LHCN-M2 (cell line): ENCODE data around the gene IMPA2. TPM values are rescaled to one million over a fixed set of nuclear protein-coding genes. Genes with fewer than 3 reads are reported as not detected.
"Not testable (repeated sequence)": the region's sequence is repeated elsewhere in the genome, so short reads cannot be mapped to it uniquely, and the experiment has no call there.

ENCODE experiments used
- DNase-seq: peaks from one replicate; pipeline ENCODE4 v3.0.0-alpha.2; 2012; ENCODE audit warnings: low read depth
- total RNA-seq: library from RNA; depleted of rRNA; stranded (reverse); fragments of >200 nt; gene quantifications from 2 replicates; pipeline ENCODE4 v1.2.3, GENCODE V29; 2014; rRNA removed

Gene IMPA2
- total RNA-seq, 1 experiment from 2014 or later = 16.8 TPM

- not testable (repeated sequence) for DNase-seq
Measured at GRCh38 chr18:12071066-12071465, 89.8 kb downstream of the IMPA2 start.

- DNase-seq = no peak
Measured at GRCh38 chr18:12072996-12073395, 91.7 kb downstream of the IMPA2 start.

GRCh38 chr18:12074736-12075135 lies 93.4 kb downstream of the IMPA2 start:
- DNase-seq = no peak

- DNase-seq = peak; percentile 47
Measured at GRCh38 chr18:12076424-12077140, 95.3 kb downstream of the IMPA2 start.

- DNase-seq = not testable (repeated sequence)
Measured at GRCh38 chr18:12077994-12078393, 96.7 kb downstream of the IMPA2 start.

- peak; percentile 24 for DNase-seq
Measured at GRCh38 chr18:12079491-12080237, 98.4 kb downstream of the IMPA2 start.

Other genes starting within 250 kb of the IMPA2 start
- 37.6 and 42.5 TPM in 2 replicates for gene CHMP1B, start 130.1 kb upstream of the IMPA2 start, total RNA-seq
- 28.9 and 29.0 TPM in 2 replicates for gene MPPE1, start 73.2 kb upstream of the IMPA2 start, total RNA-seq
- not detected in 2 replicates for gene ANKRD62, start 112.3 kb downstream of the IMPA2 start, total RNA-seq